NK-92 treated with Interleukin-12 subunit alpha and Interleukin-12 subunit beta, amount 100 ng/mL, for 24 hours (cell line): ENCODE results near the gene HM13.
"Not testable (repeated sequence)": the region's sequence is repeated elsewhere in the genome, so short reads cannot be mapped to it uniquely, and the experiment has no call there.

Source experiments
- DNase-seq: peaks from one replicate; lab custom pipeline; 2025; lab: John Stamatoyannopoulos, UW

The HM13 gene

GRCh38 chr20:31543966-31544598 lies 29.8 kb downstream of the HM13 start:
- no peak for DNase-seq

- no peak for DNase-seq
Measured at GRCh38 chr20:31544600-31544999, 30.4 kb downstream of the HM13 start.

GRCh38 chr20:31545621-31546040 lies 31.4 kb downstream of the HM13 start:
- not testable (repeated sequence) for DNase-seq

GRCh38 chr20:31547017-31547675 lies 32.9 kb downstream of the HM13 start:
- DNase-seq, result peak; percentile 66

GRCh38 chr20:31547720-31548298 lies 33.6 kb downstream of the HM13 start:
- DNase-seq, result no peak

GRCh38 chr20:31548820-31549512 lies 34.7 kb downstream of the HM13 start:
- no peak for DNase-seq

- DNase-seq, result no peak
Measured at GRCh38 chr20:31549513-31549880, 35.3 kb downstream of the HM13 start.

- no peak for DNase-seq
Measured at GRCh38 chr20:31550099-31550498, 35.9 kb downstream of the HM13 start.

- DNase-seq, result no peak
Measured at GRCh38 chr20:31551163-31552081, 37.2 kb downstream of the HM13 start.

GRCh38 chr20:31555203-31555775 lies 41.0 kb downstream of the HM13 start:
- DNase-seq, result no peak

- no peak for DNase-seq
Measured at GRCh38 chr20:31559704-31560093, 45.5 kb downstream of the HM13 start.

GRCh38 chr20:31560094-31560745 lies 46.0 kb downstream of the HM13 start:
- DNase-seq, result peak; percentile 37

- no peak for DNase-seq
Measured at GRCh38 chr20:31560746-31561598, 46.7 kb downstream of the HM13 start.

GRCh38 chr20:31562241-31562640 lies 48.0 kb downstream of the HM13 start:
- DNase-seq, result no peak

- no peak for DNase-seq
Measured at GRCh38 chr20:31564284-31564683, 50.0 kb downstream of the HM13 start.

GRCh38 chr20:31565699-31566318 lies 51.6 kb downstream of the HM13 start:
- DNase-seq, result no peak

- no peak for DNase-seq
Measured at GRCh38 chr20:31566319-31566657, 52.0 kb downstream of the HM13 start.

- no peak for DNase-seq
Measured at GRCh38 chr20:31566658-31567379, 52.6 kb downstream of the HM13 start.

GRCh38 chr20:31567380-31567720 lies 53.1 kb downstream of the HM13 start:
- DNase-seq, result no peak
